Kidney epithelial cell (primary cell): Measurements from ENCODE around the gene ATP11A. TPM values are rescaled to one million over a fixed set of nuclear protein-coding genes. Genes with fewer than 3 reads are reported as not detected.
A peak's percentile ranks its signal among the peaks of the same experiment; 100 is the strongest.

ENCODE experiments used
- DNase-seq: peaks from one replicate; pipeline ENCODE4 v3.0.0-alpha.2; 2010; ENCODE audit warnings: low read depth
- H3K27me3 ChIP-seq: 2 replicates; pipeline ENCODE4 v1.6.0; 2011; ENCODE audit warnings: low read length; ENCODE audit not compliant: control insufficient read depth, insufficient read depth
- H3K36me3 ChIP-seq: 2 replicates; pipeline ENCODE4 v1.5.1; 2011; ENCODE audit warnings: low read length; ENCODE audit not compliant: control insufficient read depth, insufficient read depth
- H3K4me3 ChIP-seq: 2 replicates; pipeline ENCODE4 v1.5.1; 2011; ENCODE audit warnings: low read depth, mild to moderate bottlenecking, control low read depth, low read length
- total RNA-seq: library from RNA; depleted of rRNA; stranded (reverse); fragments of >200 nt; gene quantifications from 2 replicates; pipeline ENCODE4 v1.2.3, GENCODE V29; 2015
- TF ChIP-seq, protein P1 (sequence below): IDR thresholded peaks from 2 replicates; pipeline ENCODE4 v1.5.1; 2011; ENCODE audit warnings: mild to moderate bottlenecking, moderate library complexity, low read length, control low read depth, inconsistent platforms; ENCODE audit not compliant: insufficient read depth, poor library complexity, severe bottlenecking

Gene ATP11A
- total RNA-seq, 1 donor from 2014 or later, result 31.5 TPM

DNA sequence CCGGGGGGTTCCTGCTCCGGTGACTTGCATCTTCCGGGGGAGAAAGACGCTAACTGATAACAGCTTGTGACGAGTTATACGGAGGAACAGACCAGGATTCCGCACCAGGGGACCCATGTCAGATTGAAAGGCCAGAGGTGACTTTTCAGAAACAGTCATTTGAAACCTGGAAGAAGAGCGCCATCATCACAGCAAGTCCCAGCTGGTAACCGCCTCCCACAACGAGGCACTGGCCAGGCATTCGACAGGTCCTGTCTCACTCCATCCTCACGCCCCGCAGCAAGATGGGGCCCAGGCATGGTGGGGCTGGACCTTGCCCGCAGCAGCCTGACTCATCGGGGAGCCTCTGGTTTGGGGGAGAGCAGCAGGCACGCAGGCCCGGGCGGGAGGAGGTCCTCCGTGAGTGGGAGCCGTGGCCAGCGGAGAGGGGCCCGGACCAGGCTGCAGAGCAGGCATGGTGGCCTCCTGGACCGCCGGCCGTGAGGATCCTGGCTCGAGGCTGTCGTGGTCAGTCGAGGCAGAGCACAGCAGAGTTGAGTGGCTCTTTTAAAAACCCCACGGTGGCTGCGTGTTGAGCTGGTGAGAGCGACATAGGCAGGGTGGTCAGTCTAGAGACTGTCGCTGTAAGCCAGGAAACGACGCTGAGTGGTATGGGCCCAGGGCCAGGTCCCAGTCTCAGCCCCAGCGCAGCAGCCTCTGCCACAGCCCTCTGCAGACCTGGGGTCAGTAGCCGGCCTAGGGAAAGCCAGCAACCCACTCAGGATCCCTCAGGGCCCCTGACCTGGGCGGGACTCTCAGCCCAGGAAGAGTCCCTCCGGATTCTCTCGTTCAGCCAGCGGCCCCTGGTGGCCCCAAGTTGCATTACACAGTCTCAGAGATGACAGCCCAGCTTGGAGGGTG is 184.3 kb downstream of the ATP11A start:
- TF ChIP-seq, protein P1, sequence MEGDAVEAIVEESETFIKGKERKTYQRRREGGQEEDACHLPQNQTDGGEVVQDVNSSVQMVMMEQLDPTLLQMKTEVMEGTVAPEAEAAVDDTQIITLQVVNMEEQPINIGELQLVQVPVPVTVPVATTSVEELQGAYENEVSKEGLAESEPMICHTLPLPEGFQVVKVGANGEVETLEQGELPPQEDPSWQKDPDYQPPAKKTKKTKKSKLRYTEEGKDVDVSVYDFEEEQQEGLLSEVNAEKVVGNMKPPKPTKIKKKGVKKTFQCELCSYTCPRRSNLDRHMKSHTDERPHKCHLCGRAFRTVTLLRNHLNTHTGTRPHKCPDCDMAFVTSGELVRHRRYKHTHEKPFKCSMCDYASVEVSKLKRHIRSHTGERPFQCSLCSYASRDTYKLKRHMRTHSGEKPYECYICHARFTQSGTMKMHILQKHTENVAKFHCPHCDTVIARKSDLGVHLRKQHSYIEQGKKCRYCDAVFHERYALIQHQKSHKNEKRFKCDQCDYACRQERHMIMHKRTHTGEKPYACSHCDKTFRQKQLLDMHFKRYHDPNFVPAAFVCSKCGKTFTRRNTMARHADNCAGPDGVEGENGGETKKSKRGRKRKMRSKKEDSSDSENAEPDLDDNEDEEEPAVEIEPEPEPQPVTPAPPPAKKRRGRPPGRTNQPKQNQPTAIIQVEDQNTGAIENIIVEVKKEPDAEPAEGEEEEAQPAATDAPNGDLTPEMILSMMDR, result peak; percentile 94
- Histone ChIP-seq H3K27me3 (no peaks in the 10 kb centered on the region), H3K36me3 (peaks cover 4% of the 10 kb centered on the region), H3K4me3 (no peak overlapping the region)
- DNase-seq, result no peak

GRCh38 chr13:112874751-112875300 is 185.0 kb downstream of the ATP11A start:
- Histone ChIP-seq H3K4me3 (no peak overlapping the region), H3K27me3 (no peaks in the 10 kb centered on the region), H3K36me3 (peaks cover 4% of the 10 kb centered on the region)
- TF ChIP-seq, protein P1, result no peak
- DNase-seq, result no peak

DNA sequence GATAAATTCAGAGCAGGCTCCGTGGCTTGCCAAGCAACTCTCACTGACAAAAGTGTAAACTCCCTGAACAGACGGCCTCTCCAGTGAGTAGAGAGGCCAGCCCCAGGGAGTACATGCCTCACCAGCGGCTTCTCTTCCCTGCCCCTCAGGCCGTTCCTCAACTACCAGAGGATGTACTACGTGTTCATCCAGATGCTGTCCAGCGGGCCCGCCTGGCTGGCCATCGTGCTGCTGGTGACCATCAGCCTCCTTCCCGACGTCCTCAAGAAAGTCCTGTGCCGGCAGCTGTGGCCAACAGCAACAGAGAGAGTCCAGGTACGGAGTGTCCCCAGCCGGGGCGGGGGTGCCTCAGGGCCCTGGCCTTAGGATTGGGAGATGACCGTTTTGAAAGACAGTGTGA is 185.8 kb downstream of the ATP11A start:
- Histone ChIP-seq H3K27me3 (no peaks in the 10 kb centered on the region), H3K4me3 (no peak overlapping the region), H3K36me3 (peaks cover 4% of the 10 kb centered on the region)
- DNase-seq, result no peak
- TF ChIP-seq, protein P1, result no peak

DNA sequence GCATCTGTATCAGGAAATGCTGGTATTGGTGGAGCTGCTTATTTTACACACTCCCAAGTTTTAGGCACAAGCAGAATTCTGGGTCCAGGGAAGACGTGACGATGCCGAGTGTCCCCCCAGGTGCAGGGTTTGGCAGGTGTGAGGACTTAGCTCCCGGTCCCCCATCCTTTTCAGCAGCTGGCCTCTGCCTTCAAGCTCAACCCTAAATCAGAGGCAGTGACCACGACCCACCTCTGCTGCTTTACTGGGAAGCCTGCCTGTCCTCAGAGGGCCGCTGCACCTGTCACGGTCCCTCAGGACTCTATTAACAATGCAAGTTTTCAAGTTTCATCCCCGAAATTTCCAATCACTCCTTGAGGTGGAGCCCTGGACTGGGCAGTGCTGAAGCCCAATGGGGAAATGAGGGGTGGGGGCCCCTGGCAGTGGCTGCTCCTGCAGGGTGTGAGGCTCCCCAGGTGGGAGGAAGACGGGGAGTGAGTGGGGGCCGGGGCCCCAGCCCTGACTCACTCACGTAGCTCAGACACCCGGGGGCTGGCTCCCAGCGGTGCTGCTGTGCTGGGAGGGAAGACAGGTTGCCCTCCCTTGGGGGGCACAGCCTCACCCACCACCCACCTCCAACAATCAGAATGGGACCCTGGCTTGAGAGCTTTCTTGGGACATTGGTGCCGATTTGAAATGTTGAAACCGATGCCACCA is 186.6 kb downstream of the ATP11A start:
- Histone ChIP-seq H3K4me3 (no peak overlapping the region), H3K27me3 (no peaks in the 10 kb centered on the region), H3K36me3 (peaks cover 4% of the 10 kb centered on the region)
- DNase-seq, result no peak
- TF ChIP-seq, protein P1, result no peak

- no peak for DNase-seq
- TF ChIP-seq, protein P1, result no peak
- Histone ChIP-seq H3K4me3 (no peak overlapping the region), H3K36me3 (peaks cover 5% of the 10 kb centered on the region), H3K27me3 (no peaks in the 10 kb centered on the region)
These were observed 187.2 kb downstream of the ATP11A start for GRCh38 chr13:112877066-112877465.
